ENCODE measurements around the gene ALKBH3. TPM values are rescaled to one million over a fixed set of nuclear protein-coding genes. Genes with fewer than 3 reads are reported as not detected.

ALKBH3 gene
- polyA plus RNA-seq (ENCODE audit: insufficient read length in 10 of 10), result 10 to 100 TPM; 19.0 to 24.7 (median 21.8) TPM
- long read RNA-seq, donor 1, partial matches to known transcripts, result 0 of 6 reads
- long read RNA-seq, donor 1, other reads (novel, unspliced or antisense), result 0 of 6 reads
- long read RNA-seq, donor 2, partial matches to known transcripts, result 0 of 4 reads
- long read RNA-seq, donor 2, other reads (novel, unspliced or antisense), result 0 of 4 reads
- long read RNA-seq, donor 3, result 0 reads
- long read RNA-seq, donor 4, partial matches to known transcripts, result 0 of 5 reads
- long read RNA-seq, donor 4, other reads (novel, unspliced or antisense), result 0 of 5 reads
- long read RNA-seq, donor 5, transcript ALKBH3-201 (10 exons, 1,474 nt), result major isoform, 5 of 5 reads
- long read RNA-seq, donor 5, partial matches to known transcripts, result 0 of 5 reads
- long read RNA-seq, donor 5, other reads (novel, unspliced or antisense), result 0 of 5 reads
- long read RNA-seq, donor 6, transcript ALKBH3-201 (10 exons, 1,474 nt), result major isoform, 5 of 7 reads
- long read RNA-seq, donor 6, partial matches to known transcripts, result 0 of 7 reads
- long read RNA-seq, donor 6, other reads (novel, unspliced or antisense), result 0 of 7 reads
- long read RNA-seq, donor 7, partial matches to known transcripts, result 0 of 4 reads
- long read RNA-seq, donor 7, other reads (novel, unspliced or antisense), result 0 of 4 reads
- long read RNA-seq, donor 8, partial matches to known transcripts, result 0 of 3 reads
- long read RNA-seq, donor 8, other reads (novel, unspliced or antisense), result 0 of 3 reads
- long read RNA-seq, donor 9, result 0 reads

- peak; percentile 91 to 96 (median 92) for DNase-seq
Measured at GRCh38 chr11:43880640-43881159, at the start of gene ALKBH3. Gene ALKBH3 (plus strand): TSS chr11:43880831. CDS start chr11:43882653, 1,822 bp downstream.

- peak in 1 of 3 donors; percentile 97 for DNase-seq
Measured at GRCh38 chr11:43830928-43831440, 49.6 kb upstream of the ALKBH3 start.

GRCh38 chr11:43832536-43832935 lies 48.1 kb upstream of the ALKBH3 start:
- no peak for DNase-seq

GRCh38 chr11:43833657-43834073 lies 47.0 kb upstream of the ALKBH3 start:
- peak; percentile 24 to 70 (median 39) for DNase-seq

GRCh38 chr11:43834286-43834685 lies 46.3 kb upstream of the ALKBH3 start:
- no peak for DNase-seq

GRCh38 chr11:43835104-43835503 lies 45.5 kb upstream of the ALKBH3 start:
- no peak for DNase-seq

GRCh38 chr11:43837879-43838278 lies 42.8 kb upstream of the ALKBH3 start:
- peak in 1 of 3 donors; percentile 5 for DNase-seq

- DNase-seq, result no peak
Measured at GRCh38 chr11:43842021-43842420, 38.6 kb upstream of the ALKBH3 start.

GRCh38 chr11:43845816-43846215 lies 34.8 kb upstream of the ALKBH3 start:
- no peak for DNase-seq

- peak; percentile 49 to 70 (median 60) for DNase-seq
Measured at GRCh38 chr11:43852057-43852636, 28.5 kb upstream of the ALKBH3 start.

- DNase-seq, result no peak
Measured at GRCh38 chr11:43853781-43854180, 26.9 kb upstream of the ALKBH3 start.

GRCh38 chr11:43856993-43857392 lies 23.6 kb upstream of the ALKBH3 start:
- no peak for DNase-seq

- DNase-seq, result no peak
Measured at GRCh38 chr11:43861141-43861540, 19.5 kb upstream of the ALKBH3 start.

- DNase-seq, result no peak
Measured at GRCh38 chr11:43866520-43866919, 14.1 kb upstream of the ALKBH3 start.

- no peak for DNase-seq
Measured at GRCh38 chr11:43866969-43867368, 13.7 kb upstream of the ALKBH3 start.

GRCh38 chr11:43868852-43869567 lies 11.6 kb upstream of the ALKBH3 start:
- peak; percentile 13 to 19 (median 18) for DNase-seq

GRCh38 chr11:43871051-43871450 lies 9.6 kb upstream of the ALKBH3 start:
- no peak for DNase-seq

- no peak for DNase-seq
Measured at GRCh38 chr11:43872995-43873394, 7.6 kb upstream of the ALKBH3 start.

GRCh38 chr11:43874078-43874477 lies 6.6 kb upstream of the ALKBH3 start:
- no peak for DNase-seq

- no peak for DNase-seq
Measured at GRCh38 chr11:43874738-43875137, 5.9 kb upstream of the ALKBH3 start.

Data from muscle of back (tissue), 13 donors.